A673 (cell line): ENCODE measurements around the gene CX3CR1. TPM values are rescaled to one million over a fixed set of nuclear protein-coding genes. Genes with fewer than 3 reads are reported as not detected.

Source experiments
- BruUV-seq: library from RNA; stranded (reverse); fragments of 400-500 nt; replicated peaks from 2 replicates; lab custom pipeline; 2021; lab: Mats Ljungman, UMichigan
- CTCF ChIA-PET: fragments of 300-600 bp; sonication (Branson Sonifier 250); formaldehyde crosslinking; loops from one replicate; lab custom pipeline; 2022; ENCODE audit warnings: antibody characterized with exemption; lab: Charles Lee
- POLR2A ChIA-PET: fragments of 300-600 bp; sonication (Branson Sonifier 250); formaldehyde crosslinking; loops from one replicate; lab custom pipeline; 2022; ENCODE audit warnings: antibody characterized with exemption; ENCODE audit not compliant: low non-redundant PET; lab: Charles Lee
- DNase-seq: peaks from one replicate; pipeline ENCODE4 v3.0.0-alpha.2; 2015; ENCODE audit warnings: low spot score
- H3K27ac ChIP-seq: fragments of 200-600 bp; sonication (generic); 2 replicates; pipeline ENCODE4 v1.5.1; 2016; ENCODE audit warnings: mixed run types, low read depth, mild to moderate bottlenecking, mixed read lengths, antibody characterized with exemption, low read length; ENCODE audit not compliant: poor library complexity, severe bottlenecking
- H3K27me3 ChIP-seq: fragments of 200-600 bp; sonication (generic); replicated peaks from 2 replicates; pipeline ENCODE4 v1.6.1; 2017; ENCODE audit warnings: mixed run types, low read depth, mild to moderate bottlenecking, mixed read lengths, antibody characterized with exemption, low read length; ENCODE audit not compliant: insufficient read depth, poor library complexity
- H3K36me3 ChIP-seq: fragments of 200-600 bp; sonication (generic); 2 replicates; pipeline ENCODE4 v1.6.1; 2016; ENCODE audit warnings: mixed run types, mild to moderate bottlenecking, mixed read lengths, antibody characterized with exemption, low read length; ENCODE audit not compliant: insufficient read depth, poor library complexity, severe bottlenecking
- H3K4me1 ChIP-seq: fragments of 200-600 bp; sonication (generic); 2 replicates; pipeline ENCODE4 v1.6.1; 2017; ENCODE audit warnings: mixed run types, mild to moderate bottlenecking, mixed read lengths, antibody characterized with exemption, low read length; ENCODE audit not compliant: insufficient read depth, poor library complexity, severe bottlenecking
- H3K4me3 ChIP-seq: fragments of 200-600 bp; sonication (generic); 2 replicates; pipeline ENCODE4 v1.5.1; 2016; ENCODE audit warnings: low read depth, mixed run types, mild to moderate bottlenecking, mixed read lengths, low read length; ENCODE audit not compliant: poor library complexity, severe bottlenecking
- H3K9me3 ChIP-seq: fragments of 200-600 bp; sonication (generic); 2 replicates; pipeline ENCODE4 v1.6.1; 2016; ENCODE audit warnings: mixed run types, low read depth, mild to moderate bottlenecking, mixed read lengths, antibody characterized with exemption, low read length; ENCODE audit not compliant: poor library complexity, severe bottlenecking
- EZH2 ChIP-seq: fragments of 200-600 bp; sonication (generic); IDR thresholded peaks from 2 replicates; pipeline ENCODE4 v1.6.1; 2017; ENCODE audit warnings: borderline replicate concordance, low read depth, mild to moderate bottlenecking, mixed read lengths, antibody characterized with exemption, low read length; ENCODE audit not compliant: poor library complexity, severe bottlenecking
- intact Hi-C: fragments of 100-400 bp; cut with micrococcal nuclease; formaldehyde crosslinking; loops from one replicate; pipeline ENCODE4 v1.10.0; 2022; ENCODE audit not compliant: unreplicated experiment
- total RNA-seq: library from RNA; stranded (reverse); gene quantifications from 2 replicates; pipeline ENCODE4 v1.2.3, GENCODE V29; 2021
- TF ChIP-seq, protein P1 (sequence below): fragments of 300-800, 200-600 bp; sonication (generic); conservative IDR thresholded peaks from 2 replicates; pipeline ENCODE4 v1.5.1; 2017; ENCODE audit warnings: low read depth, mild to moderate bottlenecking, antibody characterized with exemption, low read length, moderate library complexity, mixed read lengths

Gene CX3CR1
- total RNA-seq, 1 experiment from 2014 or later: not detected

DNA sequence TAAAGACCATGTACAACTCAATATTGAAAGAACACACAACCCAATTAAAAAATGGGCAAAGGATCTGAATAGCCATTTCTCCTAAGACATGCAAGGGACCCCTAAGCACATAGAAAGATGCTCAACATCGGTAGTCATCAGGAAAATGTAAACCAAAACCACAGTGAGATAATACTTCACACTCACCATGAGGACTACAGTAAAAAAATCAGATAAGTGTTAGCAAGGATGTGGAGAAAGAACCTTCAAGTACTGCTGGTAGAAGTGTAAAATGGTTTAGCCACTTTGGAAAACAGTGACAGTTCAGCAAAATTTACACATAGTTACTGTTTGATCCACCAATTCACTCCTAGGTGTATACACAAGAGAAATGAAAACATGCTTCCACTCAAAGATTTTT is 57.4 kb downstream of the CX3CR1 start:
- Histone ChIP-seq H3K9me3 (no peaks in the 10 kb centered on the region), H3K4me1 (no peaks in the 10 kb centered on the region), H3K27ac (no peak overlapping the region), H3K4me3 (no peak overlapping the region), H3K27me3 (no peaks in the 10 kb centered on the region), H3K36me3 (no peaks in the 10 kb centered on the region)
- no peak for TF ChIP-seq EZH2
- TF ChIP-seq, protein P1, sequence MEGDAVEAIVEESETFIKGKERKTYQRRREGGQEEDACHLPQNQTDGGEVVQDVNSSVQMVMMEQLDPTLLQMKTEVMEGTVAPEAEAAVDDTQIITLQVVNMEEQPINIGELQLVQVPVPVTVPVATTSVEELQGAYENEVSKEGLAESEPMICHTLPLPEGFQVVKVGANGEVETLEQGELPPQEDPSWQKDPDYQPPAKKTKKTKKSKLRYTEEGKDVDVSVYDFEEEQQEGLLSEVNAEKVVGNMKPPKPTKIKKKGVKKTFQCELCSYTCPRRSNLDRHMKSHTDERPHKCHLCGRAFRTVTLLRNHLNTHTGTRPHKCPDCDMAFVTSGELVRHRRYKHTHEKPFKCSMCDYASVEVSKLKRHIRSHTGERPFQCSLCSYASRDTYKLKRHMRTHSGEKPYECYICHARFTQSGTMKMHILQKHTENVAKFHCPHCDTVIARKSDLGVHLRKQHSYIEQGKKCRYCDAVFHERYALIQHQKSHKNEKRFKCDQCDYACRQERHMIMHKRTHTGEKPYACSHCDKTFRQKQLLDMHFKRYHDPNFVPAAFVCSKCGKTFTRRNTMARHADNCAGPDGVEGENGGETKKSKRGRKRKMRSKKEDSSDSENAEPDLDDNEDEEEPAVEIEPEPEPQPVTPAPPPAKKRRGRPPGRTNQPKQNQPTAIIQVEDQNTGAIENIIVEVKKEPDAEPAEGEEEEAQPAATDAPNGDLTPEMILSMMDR: no peak
- POLR2A ChIA-PET: no interaction called here
- no peak for DNase-seq
- intact Hi-C loops: no loop called here
- CTCF ChIA-PET: no interaction called here
- no TSS peak for BruUV-seq

DNA sequence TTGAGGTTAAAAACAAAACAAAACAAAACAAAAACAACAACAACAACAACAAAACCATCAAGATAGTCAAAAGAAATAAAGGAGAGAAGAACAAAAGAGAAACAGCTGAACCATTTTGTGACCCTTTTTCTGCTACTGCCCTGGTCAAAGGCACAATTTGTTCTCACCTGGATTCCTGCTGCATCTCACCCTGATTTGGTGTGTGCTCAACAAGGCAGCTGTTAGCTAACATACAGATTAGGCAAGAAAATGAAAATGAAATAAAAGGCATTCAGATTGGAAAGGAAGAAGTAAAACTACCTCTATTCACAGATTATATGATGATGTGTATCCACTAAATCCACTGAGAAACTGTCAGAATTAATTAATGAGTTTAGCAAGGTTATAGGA is 58.7 kb downstream of the CX3CR1 start:
- intact Hi-C loops: no loop called here
- DNase-seq: no peak
- H3K27me3 ChIP-seq: no peaks in the 10 kb centered on the region
- no peak overlapping the region for H3K27ac ChIP-seq
- H3K9me3 ChIP-seq: no peaks in the 10 kb centered on the region
- CTCF ChIA-PET: no interaction called here
- TF ChIP-seq, protein P1: no peak
- TF ChIP-seq EZH2: no peak
- no peaks in the 10 kb centered on the region for H3K36me3 ChIP-seq
- no peak overlapping the region for H3K4me3 ChIP-seq
- no peaks in the 10 kb centered on the region for H3K4me1 ChIP-seq
- POLR2A ChIA-PET: no interaction called here
- BruUV-seq: no TSS peak

DNA sequence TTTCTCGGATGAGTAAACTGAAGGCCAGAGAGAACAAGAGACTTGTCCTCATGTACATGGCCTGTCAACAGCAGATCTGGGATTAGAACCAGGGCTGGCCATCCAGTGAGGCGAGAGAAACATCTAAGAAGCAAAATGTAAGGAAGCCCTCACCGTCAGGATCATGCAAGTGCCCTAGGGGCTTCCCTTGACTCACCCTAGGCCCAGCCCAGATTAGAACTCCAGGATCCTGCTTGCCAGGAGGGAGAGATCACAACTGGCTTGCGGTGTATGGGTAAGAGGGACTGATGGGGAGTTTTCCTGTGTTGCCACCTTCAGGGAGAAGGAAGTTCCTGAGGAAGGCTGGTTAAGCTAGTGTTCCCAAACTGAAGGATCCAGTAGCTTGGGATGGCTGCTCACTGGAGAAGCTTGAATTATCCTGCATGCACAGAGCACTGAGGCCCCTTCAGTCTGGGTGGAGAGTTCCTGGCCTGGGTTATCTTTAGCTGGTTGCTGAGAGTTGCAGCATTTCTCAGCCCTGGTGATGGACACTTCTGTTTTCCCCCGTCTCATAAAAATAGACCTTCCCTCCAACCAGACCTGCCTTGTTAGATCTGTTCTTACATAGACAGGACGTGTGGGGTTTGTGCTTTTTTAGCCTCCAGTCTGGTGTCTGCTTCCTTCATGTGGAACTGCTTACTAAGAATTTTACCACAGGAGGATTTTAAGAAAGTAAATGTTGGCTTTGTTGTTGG is 59.3 kb downstream of the CX3CR1 start:
- H3K4me1 ChIP-seq: no peaks in the 10 kb centered on the region
- no peaks in the 10 kb centered on the region for H3K27me3 ChIP-seq
- no peaks in the 10 kb centered on the region for H3K36me3 ChIP-seq
- DNase-seq: no peak
- no peak for TF ChIP-seq EZH2
- TF ChIP-seq, protein P1: no peak
- no TSS peak for BruUV-seq
- H3K9me3 ChIP-seq: no peaks in the 10 kb centered on the region
- no peak overlapping the region for H3K4me3 ChIP-seq
- POLR2A ChIA-PET: no interaction called here
- no peak overlapping the region for H3K27ac ChIP-seq
- CTCF ChIA-PET: no interaction called here
- intact Hi-C loops: no loop called here
